HCT116 (cell line): Measurements from ENCODE around the gene THTPA. TPM values are rescaled to one million over a fixed set of nuclear protein-coding genes. Genes with fewer than 3 reads are reported as not detected.
A peak's percentile ranks its signal among the peaks of the same experiment; 100 is the strongest.

Experiments used
- ATAC-seq: fragments of 200-7000 bp; cut with Tn5 transposase; 2 replicates; pipeline ENCODE4 v1.9.1; 2020; ENCODE audit warnings: mild to moderate bottlenecking, moderate library complexity
- BruUV-seq: library from RNA; stranded (reverse); fragments of 400-500 nt; replicated peaks from 2 replicates; lab custom pipeline; 2021; lab: Mats Ljungman, UMichigan
- CTCF ChIA-PET: fragments of 300-600 bp; sonication (Branson Sonifier 250); formaldehyde crosslinking; loops from one replicate; lab custom pipeline; 2021; ENCODE audit warnings: antibody characterized with exemption; lab: Charles Lee
- POLR2A ChIA-PET: fragments of 300-600, 350-600 bp; sonication (Branson Sonifier 250); formaldehyde crosslinking; loops from one replicate; lab custom pipeline; 2021; ENCODE audit warnings: antibody characterized with exemption; lab: Charles Lee
- RAD21 ChIA-PET, 2 experiments: fragments of 300-600 bp; sonication (Branson Sonifier 250); formaldehyde crosslinking; loops; one replicate each; lab custom pipeline; 2023; ENCODE audit warnings: low total read pairs in 2 of 2; ENCODE audit not compliant: uncharacterized antibody in 2 of 2, unreplicated experiment in 2 of 2, low non-redundant PET in 1 of 2; lab: Charles Lee
- DNase-seq: peaks from one replicate; pipeline ENCODE4 v3.0.0-alpha.2; 2010; ENCODE audit warnings: low read depth, low spot score
- H2AFZ ChIP-seq: fragments of 200-600 bp; shearing (Covaris generic), sonication (generic); 2 replicates; pipeline ENCODE4 v1.6.1; 2017; ENCODE audit warnings: low read depth, mixed run types, mixed read lengths, antibody characterized with exemption, low read length; ENCODE audit not compliant: poor library complexity, severe bottlenecking
- H3K27ac ChIP-seq: 2 replicates; pipeline ENCODE4 v1.5.1; 2012; ENCODE audit warnings: low read depth, low read length
- H3K27me3 ChIP-seq: fragments of 200-600 bp; sonication (generic); 2 replicates; pipeline ENCODE4 v1.6.1; 2016; ENCODE audit warnings: mixed run types, low read length, mixed read lengths; ENCODE audit not compliant: insufficient read depth
- H3K36me3 ChIP-seq, 2 experiments: fragments of 200-500 bp in 1 of 2; fragments of 200-600 bp in 1 of 2; sonication (Bioruptor generic) in 1 of 2; sonication (generic) in 1 of 2; 2 replicates each; pipeline versions ENCODE4 v1.5.1 to v1.6.1; 2014 to 2016; ENCODE audit warnings: low read length in 2 of 2, inconsistent platforms in 1 of 2, mixed read lengths in 1 of 2, mixed run types in 1 of 2; ENCODE audit not compliant: insufficient read depth in 2 of 2, control insufficient read depth in 1 of 2
- H3K4me1 ChIP-seq, 2 experiments: fragments of 200-600 bp in 1 of 2; sonication (generic) in 1 of 2; 2 replicates each; pipeline versions ENCODE4 v1.5.1 to v1.6.1; 2012 to 2017; ENCODE audit warnings: low read length in 2 of 2, inconsistent platforms in 1 of 2, mild to moderate bottlenecking in 1 of 2, mixed read lengths in 1 of 2, mixed run types in 1 of 2, moderate library complexity in 1 of 2; ENCODE audit not compliant: insufficient read depth in 2 of 2, control insufficient read depth in 1 of 2
- H3K4me2 ChIP-seq: fragments of 200-600 bp; sonication (generic); 2 replicates; pipeline ENCODE4 v1.6.1; 2017; ENCODE audit warnings: mixed run types, low read length, mixed read lengths
- H3K4me3 ChIP-seq, 2 experiments: fragments of 200-600 bp in 1 of 2; sonication (generic) in 1 of 2; replicated peaks in 1 of 2; 2 replicates each; pipeline ENCODE4 v1.5.1; 2011 to 2016; ENCODE audit warnings: low read length in 2 of 2, control low read depth in 1 of 2, low read depth in 1 of 2, mild to moderate bottlenecking in 1 of 2, mixed read lengths in 1 of 2, mixed run types in 1 of 2
- H3K79me2 ChIP-seq: fragments of 200-600 bp; sonication (generic); 2 replicates; pipeline ENCODE4 v1.6.1; 2017; ENCODE audit warnings: mild to moderate bottlenecking, mixed run types, low read length, moderate library complexity, mixed read lengths; ENCODE audit not compliant: insufficient read depth
- H3K9ac ChIP-seq: fragments of 200-600 bp; sonication (generic); 2 replicates; pipeline ENCODE4 v1.6.1; 2016; ENCODE audit warnings: low read length, mixed read lengths
- H3K9me2 ChIP-seq: fragments of 200-600 bp; sonication (generic), shearing (Covaris generic); 2 replicates; pipeline ENCODE4 v1.6.1; 2017; ENCODE audit warnings: mixed run types, mild to moderate bottlenecking, moderate library complexity; ENCODE audit not compliant: insufficient read depth
- H3K9me3 ChIP-seq, 2 experiments: fragments of 200-500 bp in 1 of 2; fragments of 200-600 bp in 1 of 2; sonication (Bioruptor generic) in 1 of 2; sonication (generic) in 1 of 2; 2 replicates each; pipeline ENCODE4 v1.6.1; 2014 to 2017; ENCODE audit warnings: low read length in 2 of 2, mixed read lengths in 2 of 2, inconsistent platforms in 1 of 2, low read depth in 1 of 2, mild to moderate bottlenecking in 1 of 2, mixed run types in 1 of 2, moderate library complexity in 1 of 2; ENCODE audit not compliant: control insufficient read depth in 1 of 2, insufficient read depth in 1 of 2
- H4K20me1 ChIP-seq: fragments of 200-600 bp; sonication (generic), shearing (Covaris generic); 2 replicates; pipeline ENCODE4 v1.6.1; 2017; ENCODE audit warnings: mixed run types, mild to moderate bottlenecking, moderate library complexity; ENCODE audit not compliant: insufficient read depth
- ELF1 ChIP-seq: IDR thresholded peaks from 2 replicates; pipeline ENCODE4 v1.6.1; 2012; ENCODE audit warnings: low read depth, borderline replicate concordance
- EZH2phosphoT487 ChIP-seq: fragments of 200-600 bp; IDR thresholded peaks from 2 replicates; pipeline ENCODE4 v1.6.1; 2018; ENCODE audit warnings: antibody characterized with exemption, borderline replicate concordance
- POLR2AphosphoS5 ChIP-seq: IDR thresholded peaks from 2 replicates; pipeline ENCODE4 v1.6.1; 2011; ENCODE audit warnings: mild to moderate bottlenecking, low read depth, low read length, moderate library complexity
- RAD21 ChIP-seq: IDR thresholded peaks from 2 replicates; pipeline ENCODE4 v1.6.1; 2012; ENCODE audit warnings: low read depth, mild to moderate bottlenecking
- intact Hi-C: fragments of 100-400 bp; cut with micrococcal nuclease; formaldehyde crosslinking; loops from 2 replicates; pipeline ENCODE4 v1.10.0; 2022
- total RNA-seq: library from RNA; stranded (reverse); gene quantifications from one replicate; pipeline ENCODE4 v1.2.1, GENCODE V29; 2021; ENCODE audit not compliant: unreplicated experiment
- TF ChIP-seq, protein P1 (sequence below): IDR thresholded peaks from 2 replicates; pipeline ENCODE4 v1.6.1; 2012
- TF ChIP-seq, protein P2 (sequence below), 3 experiments: fragments of 200-600 bp in 1 of 3; sonication (generic) in 1 of 3; IDR thresholded peaks in 2 of 3; conservative IDR thresholded peaks in 1 of 3; 2 replicates each; pipeline ENCODE4 v1.5.1; 2012 to 2017; ENCODE audit warnings: low read depth in 2 of 3, low read length in 2 of 3, antibody characterized with exemption in 1 of 3, borderline replicate concordance in 1 of 3, control low read depth in 1 of 3, mild to moderate bottlenecking in 1 of 3, mixed read lengths in 1 of 3, mixed run types in 1 of 3, moderate library complexity in 1 of 3; ENCODE audit not compliant: insufficient read depth in 1 of 3

THTPA gene
- total RNA-seq, 1 experiment from 2014 or later, result 5.8 TPM

GRCh38 chr14:23588884-23589598, 33.0 kb downstream of the THTPA start:
- no peaks in the 10 kb centered on the region for H3K9me2 ChIP-seq
- CTCF ChIA-PET, result interaction anchor here (0.6 to 1.7 kb wide), 26 partner anchors 8 to 520 kb away, joined by 3 to 45 read pairs (median 4); partner anchors contain the start of genes AP1G2 and PCK2
- H3K27me3 ChIP-seq, result no peaks in the 10 kb centered on the region
- no peaks in the 10 kb centered on the region for H4K20me1 ChIP-seq
- TF ChIP-seq RAD21 (peak; percentile 86), ELF1 (no peak), POLR2AphosphoS5 (peak; percentile 46; the same call in 1 of the 2 replicates), EZH2phosphoT487 (no peak)
- TF ChIP-seq, protein P1, sequence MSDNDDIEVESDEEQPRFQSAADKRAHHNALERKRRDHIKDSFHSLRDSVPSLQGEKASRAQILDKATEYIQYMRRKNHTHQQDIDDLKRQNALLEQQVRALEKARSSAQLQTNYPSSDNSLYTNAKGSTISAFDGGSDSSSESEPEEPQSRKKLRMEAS, result 0 out of 2 replicates have a peak, but pooled peaks have one; percentile 11
- TF ChIP-seq, protein P2, sequence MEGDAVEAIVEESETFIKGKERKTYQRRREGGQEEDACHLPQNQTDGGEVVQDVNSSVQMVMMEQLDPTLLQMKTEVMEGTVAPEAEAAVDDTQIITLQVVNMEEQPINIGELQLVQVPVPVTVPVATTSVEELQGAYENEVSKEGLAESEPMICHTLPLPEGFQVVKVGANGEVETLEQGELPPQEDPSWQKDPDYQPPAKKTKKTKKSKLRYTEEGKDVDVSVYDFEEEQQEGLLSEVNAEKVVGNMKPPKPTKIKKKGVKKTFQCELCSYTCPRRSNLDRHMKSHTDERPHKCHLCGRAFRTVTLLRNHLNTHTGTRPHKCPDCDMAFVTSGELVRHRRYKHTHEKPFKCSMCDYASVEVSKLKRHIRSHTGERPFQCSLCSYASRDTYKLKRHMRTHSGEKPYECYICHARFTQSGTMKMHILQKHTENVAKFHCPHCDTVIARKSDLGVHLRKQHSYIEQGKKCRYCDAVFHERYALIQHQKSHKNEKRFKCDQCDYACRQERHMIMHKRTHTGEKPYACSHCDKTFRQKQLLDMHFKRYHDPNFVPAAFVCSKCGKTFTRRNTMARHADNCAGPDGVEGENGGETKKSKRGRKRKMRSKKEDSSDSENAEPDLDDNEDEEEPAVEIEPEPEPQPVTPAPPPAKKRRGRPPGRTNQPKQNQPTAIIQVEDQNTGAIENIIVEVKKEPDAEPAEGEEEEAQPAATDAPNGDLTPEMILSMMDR (IDR thresholded peaks at IDR 0.05 in 2 of 3, conservative IDR thresholded peaks at IDR 0.05 in 1 of 3; ENCODE audit: borderline replicate concordance in 1 of 3, insufficient read depth in 1 of 3, low read depth in 2 of 3, low read length in 2 of 3), result peak; percentile 84 to 95 (median 90)
- peaks cover 4 to 12% of the 10 kb centered on the region in 2 experiments; a peak in 3 of 4 replicates for H3K4me1 ChIP-seq
- H3K9me3 ChIP-seq, result no peaks in the 10 kb centered on the region
- intact Hi-C loops, result loop anchor here (1.0 kb wide), 2 partner anchors 340 to 364 kb away; partner anchors contain the start of gene DHRS4
- H3K9ac ChIP-seq, result no peak overlapping the region
- peak; percentile 99 for ATAC-seq
- H3K27ac ChIP-seq, result 0 out of 2 replicates have a peak overlapping the region, but pooled peaks have one; percentile 16
- no peaks in the 10 kb centered on the region for H3K36me3 ChIP-seq
- RAD21 ChIA-PET, result interaction anchor here (0.7 to 1.2 kb wide), 6 partner anchors 43 to 341 kb away, joined by 3 to 7 read pairs (median 4); no protein-coding TSS in a partner anchor
- no peaks in the 10 kb centered on the region for H3K79me2 ChIP-seq
- peak overlapping the region; percentile 42; the same call in 1 of the 2 replicates for H3K4me2 ChIP-seq
- peak; percentile 81 for DNase-seq
- POLR2A ChIA-PET, result interaction anchor here (1.3 to 1.6 kb wide), 3 partner anchors 22 to 322 kb away, joined by 5 to 7 read pairs (median 6); partner anchors contain the start of gene AP1G2
- no TSS peak for BruUV-seq
- no peak overlapping the region for H3K4me3 ChIP-seq
- H2AFZ ChIP-seq, result peak overlapping the region; percentile 91
